SK-N-SH (cell line): Measurements from ENCODE around the gene CYBC1. TPM values are rescaled to one million over a fixed set of nuclear protein-coding genes. Genes with fewer than 3 reads are reported as not detected.

Experiments
- CTCF ChIA-PET: fragments of 300-600, 350-600 bp; formaldehyde crosslinking; extraction: SDS; loops from one replicate; lab custom pipeline; 2021; lab: Yijun Ruan, JAX
- POLR2A ChIA-PET: fragments of 350-600 bp; sonication (Branson Sonifier 250); formaldehyde crosslinking; extraction: SDS; loops from one replicate; lab custom pipeline; 2020; ENCODE audit warnings: antibody characterized with exemption, inconsistent platforms; lab: Yijun Ruan, JAX
- DNase-seq: peaks from one replicate; pipeline ENCODE4 v3.0.0; 2012
- H2AFZ ChIP-seq: fragments of 200-600 bp; sonication (generic); 2 replicates; pipeline ENCODE4 v1.8.1; 2016; ENCODE audit warnings: antibody characterized with exemption, mild to moderate bottlenecking, low read depth
- H3F3A ChIP-seq: fragments of 200-600 bp; sonication (generic); replicated peaks from 2 replicates; pipeline ENCODE3; 2016; ENCODE audit warnings: antibody characterized with exemption, mild to moderate bottlenecking; ENCODE audit not compliant: insufficient read depth
- H3K27ac ChIP-seq, 2 experiments: fragments of 200-500 bp in 1 of 2; fragments of 200-600 bp in 1 of 2; sonication (Bioruptor generic) in 1 of 2; sonication (generic), shearing (Covaris generic) in 1 of 2; 2 replicates each; pipeline versions ENCODE4 v1.5.1 to v1.6.1; 2014 to 2016; ENCODE audit warnings: low read depth in 2 of 2, inconsistent platforms in 1 of 2, low read length in 1 of 2, mild to moderate bottlenecking in 1 of 2, mixed read lengths in 1 of 2
- H3K27me3 ChIP-seq: fragments of 200-600 bp; sonication (generic), shearing (Covaris generic); 2 replicates; pipeline ENCODE4 v1.6.1; 2016; ENCODE audit warnings: mixed run types; ENCODE audit not compliant: insufficient read depth
- H3K36me3 ChIP-seq, 2 experiments: fragments of 200-500 bp in 1 of 2; fragments of 200-600 bp in 1 of 2; sonication (Bioruptor generic) in 1 of 2; sonication (generic) in 1 of 2; replicated peaks in 1 of 2; 2 replicates each; pipeline versions ENCODE3 to v1.5.1; 2014 to 2016; ENCODE audit warnings: low read length in 1 of 2, mild to moderate bottlenecking in 1 of 2; ENCODE audit not compliant: insufficient read depth in 2 of 2, control insufficient read depth in 1 of 2
- H3K4me1 ChIP-seq, 2 experiments: fragments of 200-500 bp in 1 of 2; fragments of 200-600 bp in 1 of 2; sonication (Bioruptor generic) in 1 of 2; sonication (generic), shearing (Covaris generic) in 1 of 2; 2 replicates each; pipeline versions ENCODE4 v1.5.1 to v1.6.1; 2014 to 2016; ENCODE audit warnings: low read depth in 1 of 2, low read length in 1 of 2, mixed run types in 1 of 2; ENCODE audit not compliant: insufficient read depth in 2 of 2, control insufficient read depth in 1 of 2
- H3K4me2 ChIP-seq: fragments of 200-600 bp; sonication (generic), shearing (Covaris generic); 2 replicates; pipeline ENCODE4 v1.6.1; 2017; ENCODE audit warnings: mixed run types
- H3K4me3 ChIP-seq, 2 experiments: fragments of 200-500 bp in 1 of 2; fragments of 200-600 bp in 1 of 2; sonication (Bioruptor generic) in 1 of 2; sonication (generic), shearing (Covaris generic) in 1 of 2; 2 replicates each; pipeline versions ENCODE4 v1.5.1 to v1.8.1; 2014 to 2016; ENCODE audit warnings: low read depth in 2 of 2, inconsistent platforms in 1 of 2, low read length in 1 of 2, mild to moderate bottlenecking in 1 of 2, mixed read lengths in 1 of 2, moderate library complexity in 1 of 2
- H3K79me2 ChIP-seq: fragments of 200-600 bp; sonication (generic); 2 replicates; pipeline ENCODE4 v1.8.1; 2017; ENCODE audit warnings: mild to moderate bottlenecking; ENCODE audit not compliant: insufficient read depth
- H3K9ac ChIP-seq: fragments of 200-600 bp; sonication (generic); 2 replicates; pipeline ENCODE4 v1.6.1; 2017; ENCODE audit warnings: mixed run types
- H3K9me2 ChIP-seq: fragments of 200-600 bp; sonication (generic); 2 replicates; pipeline ENCODE4 v1.6.1; 2017; ENCODE audit warnings: mixed run types
- H3K9me3 ChIP-seq: fragments of 200-600 bp; sonication (generic); 2 replicates; pipeline ENCODE4 v1.6.1; 2017; ENCODE audit warnings: mixed run types, mild to moderate bottlenecking, moderate library complexity
- H4K20me1 ChIP-seq: fragments of 200-600 bp; sonication (generic); 2 replicates; pipeline ENCODE4 v1.6.1; 2017; ENCODE audit warnings: mild to moderate bottlenecking, mixed run types; ENCODE audit not compliant: insufficient read depth
- CHD2 ChIP-seq: fragments of 150-350 bp; IDR thresholded peaks from 2 replicates; pipeline ENCODE4 v1.6.1; 2018; ENCODE audit warnings: low read length; ENCODE audit not compliant: partially characterized antibody
- EZH2phosphoT487 ChIP-seq: fragments of 200-600 bp; sonication (generic); IDR thresholded peaks from 2 replicates; pipeline ENCODE4 v1.6.1; 2017; ENCODE audit warnings: low read depth, mixed run types, mild to moderate bottlenecking, antibody characterized with exemption, moderate library complexity, borderline replicate concordance
- NFIC ChIP-seq: IDR thresholded peaks from 2 replicates; pipeline ENCODE4 v1.4.0; 2012; ENCODE audit warnings: borderline replicate concordance
- NRF1 ChIP-seq: IDR thresholded peaks from 2 replicates; pipeline ENCODE4 v1.6.1; 2012; ENCODE audit warnings: low read depth, mild to moderate bottlenecking, low read length
- POLR2AphosphoS5 ChIP-seq: IDR thresholded peaks from 2 replicates; pipeline ENCODE4 v1.6.1; 2012; ENCODE audit warnings: low read depth, low read length
- RCOR1 ChIP-seq: fragments of 150-350 bp; IDR thresholded peaks from 2 replicates; pipeline ENCODE4 v1.6.1; 2017; ENCODE audit warnings: antibody characterized with exemption, low read length
- RXRA ChIP-seq: IDR thresholded peaks from 2 replicates; pipeline ENCODE4 v1.4.0; 2012; ENCODE audit warnings: low read depth, mild to moderate bottlenecking, borderline replicate concordance
- TAF1 ChIP-seq: IDR thresholded peaks from 2 replicates; pipeline ENCODE4 v1.6.1; 2012; ENCODE audit warnings: low read depth, mild to moderate bottlenecking, low read length, moderate library complexity, borderline replicate concordance
- TEAD4 ChIP-seq: IDR thresholded peaks from 2 replicates; pipeline ENCODE4 v1.4.0; 2012; ENCODE audit warnings: mild to moderate bottlenecking, borderline replicate concordance; ENCODE audit not compliant: insufficient read depth
- YY1 ChIP-seq: IDR thresholded peaks from 2 replicates; pipeline ENCODE4 v1.4.0; 2012; ENCODE audit warnings: low read depth, mild to moderate bottlenecking
- WGBS: methylation state at CpG from one replicate; pipeline ENCODE4 v1.1.6; 2017; ENCODE audit warnings: low lambda C conversion rate; 5-methylcytosine and 5-hydroxymethylcytosine counted together
- polyA plus RNA-seq, 3 experiments: library from polyadenylated mRNA; depleted of rRNA; stranded (reverse); fragments of >200 nt; gene quantifications; 2 replicates each; pipeline ENCODE4 v1.2.3, GENCODE V29; 2012
- TF ChIP-seq, protein P1 (sequence below): IDR thresholded peaks from 2 replicates; pipeline ENCODE4 v1.4.0; 2012; ENCODE audit warnings: low read depth
- TF ChIP-seq, protein P2 (sequence below): IDR thresholded peaks from 2 replicates; pipeline ENCODE4 v1.6.1; 2012; ENCODE audit warnings: mild to moderate bottlenecking, low read depth, low read length, moderate library complexity

CYBC1 gene
- polyA plus RNA-seq, 1 of the 3 experiments (the other 2 are of a cell fraction), result 165 TPM

DNA sequence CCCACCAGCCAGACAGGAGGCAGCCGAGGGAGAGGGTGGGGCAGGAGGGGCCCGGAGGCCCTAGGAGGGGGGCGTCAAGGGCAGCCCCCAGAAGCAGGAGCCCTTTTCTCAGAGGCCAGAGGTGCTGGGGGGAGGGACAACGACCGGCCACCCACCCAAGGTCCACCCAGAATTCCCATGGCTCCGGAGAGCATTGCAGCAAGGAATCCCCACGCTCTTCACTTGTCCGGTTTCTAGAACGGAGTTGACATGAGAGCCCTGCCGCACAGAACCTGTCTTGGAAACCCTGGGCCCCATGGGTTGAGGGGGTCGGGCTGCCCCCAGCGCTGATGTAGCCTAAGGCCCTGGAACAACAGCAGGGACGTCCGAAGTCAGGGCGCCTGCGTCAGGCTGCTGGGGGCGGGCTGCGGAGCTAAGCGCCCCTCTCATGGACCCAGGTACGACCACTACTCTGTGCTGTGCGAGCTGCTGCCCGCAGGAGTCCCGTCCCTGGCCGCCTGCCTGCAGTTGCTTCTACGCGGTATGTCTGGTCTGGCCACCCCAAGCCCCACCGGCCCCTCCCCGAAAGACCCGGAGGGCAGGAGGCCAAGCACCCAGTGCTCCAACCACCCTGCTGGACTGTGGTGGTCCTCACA, 11.2 kb downstream of the CYBC1 start (continued):
- TF ChIP-seq, protein P1, sequence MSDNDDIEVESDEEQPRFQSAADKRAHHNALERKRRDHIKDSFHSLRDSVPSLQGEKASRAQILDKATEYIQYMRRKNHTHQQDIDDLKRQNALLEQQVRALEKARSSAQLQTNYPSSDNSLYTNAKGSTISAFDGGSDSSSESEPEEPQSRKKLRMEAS, result no peak
- TF ChIP-seq TAF1 (no peak), RCOR1 (no peak)

GRCh38 chr17:82438401-82439193, 12.0 kb downstream of the CYBC1 start:
- H2AFZ ChIP-seq, result no peak overlapping the region
- CTCF ChIA-PET, result interaction anchor here (0.6 to 0.8 kb wide), 3 partner anchors 14 to 91 kb away, joined by 3 to 4 read pairs (median 3); no protein-coding TSS in a partner anchor
- no peak for DNase-seq
- no peak overlapping the region for H3K4me3 ChIP-seq
- 92% methylated on average over 22 of the region's 26 CpGs for whole genome bisulfite sequencing
- no peak overlapping the region for H3K27ac ChIP-seq
- H3K79me2 ChIP-seq, result no peaks in the 10 kb centered on the region
- no peaks in the 10 kb centered on the region for H3K9me3 ChIP-seq
- H3K36me3 ChIP-seq, result peaks cover 7 to 30% of the 10 kb centered on the region in 2 experiments
- H3K4me1 ChIP-seq, result no peaks in the 10 kb centered on the region; a peak in 1 of 4 replicates
- H3K9me2 ChIP-seq, result no peaks in the 10 kb centered on the region
- POLR2A ChIA-PET, result no interaction called here
- H4K20me1 ChIP-seq, result peaks cover 13% of the 10 kb centered on the region; the same call in 1 of the 2 replicates
- no peak overlapping the region for H3K9ac ChIP-seq
- no peak overlapping the region for H3K4me2 ChIP-seq
- TF ChIP-seq NFIC (no peak), NRF1 (no peak), CHD2 (no peak), POLR2AphosphoS5 (no peak; the same call in 1 of the 2 replicates), YY1 (no peak), TAF1 (no peak), TEAD4 (no peak), EZH2phosphoT487 (no peak), RXRA (no peak)
- TF ChIP-seq, protein P2, sequence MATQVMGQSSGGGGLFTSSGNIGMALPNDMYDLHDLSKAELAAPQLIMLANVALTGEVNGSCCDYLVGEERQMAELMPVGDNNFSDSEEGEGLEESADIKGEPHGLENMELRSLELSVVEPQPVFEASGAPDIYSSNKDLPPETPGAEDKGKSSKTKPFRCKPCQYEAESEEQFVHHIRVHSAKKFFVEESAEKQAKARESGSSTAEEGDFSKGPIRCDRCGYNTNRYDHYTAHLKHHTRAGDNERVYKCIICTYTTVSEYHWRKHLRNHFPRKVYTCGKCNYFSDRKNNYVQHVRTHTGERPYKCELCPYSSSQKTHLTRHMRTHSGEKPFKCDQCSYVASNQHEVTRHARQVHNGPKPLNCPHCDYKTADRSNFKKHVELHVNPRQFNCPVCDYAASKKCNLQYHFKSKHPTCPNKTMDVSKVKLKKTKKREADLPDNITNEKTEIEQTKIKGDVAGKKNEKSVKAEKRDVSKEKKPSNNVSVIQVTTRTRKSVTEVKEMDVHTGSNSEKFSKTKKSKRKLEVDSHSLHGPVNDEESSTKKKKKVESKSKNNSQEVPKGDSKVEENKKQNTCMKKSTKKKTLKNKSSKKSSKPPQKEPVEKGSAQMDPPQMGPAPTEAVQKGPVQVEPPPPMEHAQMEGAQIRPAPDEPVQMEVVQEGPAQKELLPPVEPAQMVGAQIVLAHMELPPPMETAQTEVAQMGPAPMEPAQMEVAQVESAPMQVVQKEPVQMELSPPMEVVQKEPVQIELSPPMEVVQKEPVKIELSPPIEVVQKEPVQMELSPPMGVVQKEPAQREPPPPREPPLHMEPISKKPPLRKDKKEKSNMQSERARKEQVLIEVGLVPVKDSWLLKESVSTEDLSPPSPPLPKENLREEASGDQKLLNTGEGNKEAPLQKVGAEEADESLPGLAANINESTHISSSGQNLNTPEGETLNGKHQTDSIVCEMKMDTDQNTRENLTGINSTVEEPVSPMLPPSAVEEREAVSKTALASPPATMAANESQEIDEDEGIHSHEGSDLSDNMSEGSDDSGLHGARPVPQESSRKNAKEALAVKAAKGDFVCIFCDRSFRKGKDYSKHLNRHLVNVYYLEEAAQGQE, result no peak
- TF ChIP-seq, all 33 proteins: peak for 0
- Histone ChIP-seq H3F3A (peaks cover 12% of the 10 kb centered on the region), H3K27me3 (no peaks in the 10 kb centered on the region)
